ENCODE data around the gene RBM10. TPM values are rescaled to one million over a fixed set of nuclear protein-coding genes. Genes with fewer than 3 reads are reported as not detected.

The RBM10 gene
- total and polyA plus RNA-seq, 2 experiments from 2014 or later: 26.4 to 29.2 TPM

DNA sequence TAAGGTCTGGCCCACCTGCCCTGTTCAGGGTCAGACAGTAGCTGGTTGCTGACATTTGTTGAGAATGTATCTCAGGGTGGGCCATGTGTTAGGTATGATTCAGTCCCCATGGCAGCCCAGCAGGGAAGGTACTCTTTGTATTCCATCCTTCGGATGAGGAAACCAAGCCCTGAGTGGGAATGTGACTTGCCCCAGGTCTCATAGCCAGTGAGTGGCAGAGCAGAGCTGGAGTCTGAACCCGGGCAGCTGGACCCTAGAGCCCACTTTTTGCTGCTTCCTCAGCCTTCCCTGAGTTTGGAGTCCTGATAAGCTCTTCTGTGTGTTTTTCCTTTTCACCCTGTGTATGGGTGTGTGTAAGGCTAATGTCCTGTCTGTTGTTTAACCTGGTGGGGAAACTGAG lies 27.0 kb downstream of the RBM10 start:
- Histone ChIP-seq H2AFZ (no peak overlapping the region), H3K4me3 (no peak overlapping the region), H3K9me3 (ENCODE audit: low read depth) (no peaks in the 10 kb centered on the region), H3K4me1 (ENCODE audit: insufficient read depth) (no peaks in the 10 kb centered on the region), H3K9me2 (replicated peaks; ENCODE audit: insufficient read depth) (no peaks in the 10 kb centered on the region), H3K4me2 (no peak overlapping the region), H3K79me2 (peaks cover 13% of the 10 kb centered on the region), H4K20me1 (ENCODE audit: insufficient read depth, poor library complexity, severe bottlenecking) (no peaks in the 10 kb centered on the region), H3K27me3 (no peaks in the 10 kb centered on the region), H3K36me3 (replicated peaks; ENCODE audit: insufficient read depth, low read depth) (no peaks in the 10 kb centered on the region), H3K27ac (no peak overlapping the region)
- DNase-seq (ENCODE audit: low spot score): no peak
- WGBS (ENCODE audit: low lambda C conversion rate, missing lambda C conversion rate): 84% methylated on average over 2 of the region's 2 CpGs
- TF ChIP-seq, protein P1, sequence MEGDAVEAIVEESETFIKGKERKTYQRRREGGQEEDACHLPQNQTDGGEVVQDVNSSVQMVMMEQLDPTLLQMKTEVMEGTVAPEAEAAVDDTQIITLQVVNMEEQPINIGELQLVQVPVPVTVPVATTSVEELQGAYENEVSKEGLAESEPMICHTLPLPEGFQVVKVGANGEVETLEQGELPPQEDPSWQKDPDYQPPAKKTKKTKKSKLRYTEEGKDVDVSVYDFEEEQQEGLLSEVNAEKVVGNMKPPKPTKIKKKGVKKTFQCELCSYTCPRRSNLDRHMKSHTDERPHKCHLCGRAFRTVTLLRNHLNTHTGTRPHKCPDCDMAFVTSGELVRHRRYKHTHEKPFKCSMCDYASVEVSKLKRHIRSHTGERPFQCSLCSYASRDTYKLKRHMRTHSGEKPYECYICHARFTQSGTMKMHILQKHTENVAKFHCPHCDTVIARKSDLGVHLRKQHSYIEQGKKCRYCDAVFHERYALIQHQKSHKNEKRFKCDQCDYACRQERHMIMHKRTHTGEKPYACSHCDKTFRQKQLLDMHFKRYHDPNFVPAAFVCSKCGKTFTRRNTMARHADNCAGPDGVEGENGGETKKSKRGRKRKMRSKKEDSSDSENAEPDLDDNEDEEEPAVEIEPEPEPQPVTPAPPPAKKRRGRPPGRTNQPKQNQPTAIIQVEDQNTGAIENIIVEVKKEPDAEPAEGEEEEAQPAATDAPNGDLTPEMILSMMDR (IDR thresholded peaks at IDR 0.05; ENCODE audit: poor library complexity): no peak
- TF ChIP-seq EZH2phosphoT487 (IDR thresholded peaks at IDR 0.05; ENCODE audit: low read depth, severe bottlenecking, unreplicated experiment): no peak
- TF ChIP-seq EZH2 (IDR thresholded peaks at IDR 0.05; ENCODE audit: borderline replicate concordance): no peak

DNA sequence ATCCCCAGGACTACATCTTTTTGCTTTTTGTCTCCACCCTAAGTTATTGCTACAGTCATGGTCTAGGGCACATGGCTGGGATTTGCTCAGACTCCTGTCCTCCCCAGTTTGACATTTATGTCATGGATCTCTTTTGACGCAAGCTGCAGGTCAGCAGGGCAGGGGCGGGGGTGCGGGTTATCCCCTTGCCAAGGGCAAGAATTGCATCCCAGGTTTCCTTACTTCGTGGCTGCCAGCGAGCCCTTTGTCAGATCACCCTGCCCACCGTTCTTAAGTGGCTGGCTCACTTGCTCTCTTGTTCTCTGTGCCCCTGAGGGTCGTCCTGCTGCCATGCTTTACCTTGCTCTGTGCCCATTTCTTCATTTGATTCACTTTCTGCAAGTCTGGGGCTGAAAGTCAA lies 27.5 kb downstream of the RBM10 start:
- Histone ChIP-seq H3K4me1 (ENCODE audit: insufficient read depth) (no peaks in the 10 kb centered on the region), H3K9me2 (replicated peaks; ENCODE audit: insufficient read depth) (no peaks in the 10 kb centered on the region), H3K4me2 (no peak overlapping the region), H2AFZ (no peak overlapping the region), H3K4me3 (no peak overlapping the region), H4K20me1 (ENCODE audit: insufficient read depth, poor library complexity, severe bottlenecking) (no peaks in the 10 kb centered on the region), H3K27ac (no peak overlapping the region), H3K9me3 (ENCODE audit: low read depth) (no peaks in the 10 kb centered on the region), H3K79me2 (peaks cover 8% of the 10 kb centered on the region), H3K36me3 (replicated peaks; ENCODE audit: insufficient read depth, low read depth) (no peaks in the 10 kb centered on the region), H3K27me3 (no peaks in the 10 kb centered on the region)
- no peak for DNase-seq (ENCODE audit: low spot score)
- 67% methylated on average over 7 of the region's 7 CpGs for WGBS (ENCODE audit: low lambda C conversion rate, missing lambda C conversion rate)
- TF ChIP-seq, protein P1 (IDR thresholded peaks at IDR 0.05; ENCODE audit: poor library complexity): no peak
- no peak for TF ChIP-seq EZH2 (IDR thresholded peaks at IDR 0.05; ENCODE audit: borderline replicate concordance)
- TF ChIP-seq EZH2phosphoT487 (IDR thresholded peaks at IDR 0.05; ENCODE audit: low read depth, severe bottlenecking, unreplicated experiment): no peak

DNA sequence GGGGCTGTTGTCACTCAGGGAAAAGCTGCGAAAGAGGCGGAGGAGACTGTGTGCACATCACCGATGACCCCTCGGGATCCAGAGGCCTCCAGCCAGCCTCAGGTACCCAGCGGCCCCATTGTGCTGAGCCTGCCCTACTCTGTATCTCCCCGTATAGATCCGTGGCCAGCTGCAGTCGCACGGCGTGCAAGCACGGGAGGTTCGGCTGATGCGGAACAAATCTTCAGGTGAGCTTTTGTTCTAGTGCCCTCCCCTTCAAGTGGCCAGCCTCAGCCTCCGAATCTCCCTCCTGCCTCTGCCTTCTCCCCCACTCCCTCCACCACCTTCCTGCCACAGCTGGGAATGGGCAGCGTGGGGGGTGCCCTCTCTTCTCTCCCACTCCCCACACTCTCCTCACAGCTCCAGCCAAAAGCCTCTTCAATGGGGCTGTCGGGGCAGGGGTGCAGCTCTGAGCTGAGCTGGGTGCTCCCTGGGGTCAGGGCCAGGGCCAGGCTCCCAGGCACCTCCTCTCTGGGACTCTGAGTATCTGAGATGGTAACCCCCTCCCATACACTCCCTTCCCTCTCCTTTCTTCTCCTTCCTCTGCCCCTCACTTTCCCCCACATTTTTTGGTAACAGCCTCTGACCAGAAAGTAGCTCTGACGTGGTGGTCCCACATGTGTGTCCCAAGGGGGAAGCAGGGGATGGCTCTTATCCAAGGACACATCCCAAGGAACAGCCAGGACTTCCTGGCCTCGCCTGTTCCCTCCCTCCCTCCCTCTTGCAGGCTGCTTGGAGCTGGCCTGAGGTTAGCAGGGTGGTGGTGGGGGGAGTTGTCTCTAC lies 28.2 kb downstream of the RBM10 start:
- Histone ChIP-seq H2AFZ (no peak overlapping the region), H3K36me3 (replicated peaks; ENCODE audit: insufficient read depth, low read depth) (no peaks in the 10 kb centered on the region), H4K20me1 (ENCODE audit: insufficient read depth, poor library complexity, severe bottlenecking) (no peaks in the 10 kb centered on the region), H3K27me3 (no peaks in the 10 kb centered on the region), H3K9me2 (replicated peaks; ENCODE audit: insufficient read depth) (no peaks in the 10 kb centered on the region), H3K79me2 (peaks cover 1% of the 10 kb centered on the region), H3K4me3 (no peak overlapping the region), H3K27ac (no peak overlapping the region), H3K4me2 (no peak overlapping the region), H3K9me3 (ENCODE audit: low read depth) (no peaks in the 10 kb centered on the region), H3K4me1 (ENCODE audit: insufficient read depth) (no peaks in the 10 kb centered on the region)
- TF ChIP-seq EZH2 (IDR thresholded peaks at IDR 0.05; ENCODE audit: borderline replicate concordance) (no peak), EZH2phosphoT487 (IDR thresholded peaks at IDR 0.05; ENCODE audit: low read depth, severe bottlenecking, unreplicated experiment) (no peak)
- TF ChIP-seq, protein P1 (IDR thresholded peaks at IDR 0.05; ENCODE audit: poor library complexity): no peak
- DNase-seq (ENCODE audit: low spot score): no peak
- 86% methylated on average over 18 of the region's 18 CpGs for WGBS (ENCODE audit: low lambda C conversion rate, missing lambda C conversion rate)

Measured in hepatocyte (in vitro differentiated cells).